Erythroblast (primary cell): Measurements from ENCODE around the gene ALPG.
"Not testable (repeated sequence)": the region's sequence is repeated elsewhere in the genome, so short reads cannot be mapped to it uniquely, and the experiment has no call there.

Source experiments
- GATA1 ChIP-seq: IDR thresholded peaks from 2 replicates; pipeline ENCODE4 v1.6.1; 2011; ENCODE audit warnings: low read depth, mild to moderate bottlenecking, control low read depth, low read length, moderate library complexity
- POLR2A ChIP-seq: IDR thresholded peaks from 2 replicates; pipeline ENCODE4 v1.6.1; 2011; ENCODE audit warnings: mild to moderate bottlenecking, low read length

DNA sequence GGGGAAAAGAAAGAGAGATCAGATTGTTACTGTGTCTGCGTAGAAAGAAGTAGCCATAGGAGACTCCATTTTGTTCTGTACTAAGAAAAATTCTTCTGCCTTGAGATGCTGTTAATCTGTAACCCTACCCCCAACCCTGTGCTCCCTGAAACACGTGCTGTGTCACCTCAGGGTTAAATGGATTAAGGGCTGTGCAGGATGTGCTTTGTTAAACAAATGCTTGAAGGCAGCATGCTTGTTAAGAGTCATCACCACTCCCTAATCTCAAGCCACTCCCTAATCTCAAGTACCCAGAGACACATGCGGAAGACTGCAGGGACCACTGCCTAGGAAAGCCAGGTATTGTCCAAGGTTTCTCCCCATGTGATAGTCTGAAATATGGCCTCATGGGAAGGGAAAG lies 16.4 kb downstream of the ALPG start:
- not testable (repeated sequence) for TF ChIP-seq POLR2A, GATA1
